OCI-LY7 (cell line): Measurements from ENCODE around the gene MAP3K8.
"Not testable (repeated sequence)": the region's sequence is repeated elsewhere in the genome, so short reads cannot be mapped to it uniquely, and the experiment has no call there.

ENCODE experiments used
- EZH2phosphoT487 ChIP-seq: fragments of 200-600 bp; sonication (generic); IDR thresholded peaks from 2 replicates; pipeline ENCODE4 v1.6.1; 2018; ENCODE audit warnings: low read depth, borderline replicate concordance, mild to moderate bottlenecking, mixed run types, antibody characterized with exemption, low read length, moderate library complexity, mixed read lengths
- TF ChIP-seq, protein P1 (sequence below): fragments of 200-600 bp; sonication (generic); conservative IDR thresholded peaks from 2 replicates; pipeline ENCODE4 v1.5.1; 2014; ENCODE audit warnings: mild to moderate bottlenecking, antibody characterized with exemption, low read length, moderate library complexity, mixed read lengths

DNA sequence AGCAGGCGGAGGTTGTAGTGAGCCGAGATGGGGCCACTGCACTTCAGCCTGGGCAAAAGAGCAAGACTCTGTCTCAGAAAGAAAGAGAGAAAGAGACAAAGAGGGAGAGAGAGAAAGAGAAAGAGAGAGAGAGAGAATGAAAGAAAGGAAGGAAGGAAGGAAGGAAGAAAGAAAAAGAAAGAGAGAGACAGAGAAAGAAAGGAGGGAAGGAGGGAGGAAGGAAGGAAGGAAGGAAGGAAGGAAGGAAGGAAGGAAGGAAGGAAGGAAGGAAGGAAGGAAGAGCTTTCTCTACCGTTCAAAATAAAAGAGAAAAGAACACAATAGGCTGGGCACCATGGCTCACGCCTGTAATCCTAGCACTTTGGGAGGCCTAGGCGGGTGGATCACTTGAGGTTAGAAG is 41.5 kb downstream of the MAP3K8 start:
- TF ChIP-seq, protein P1, sequence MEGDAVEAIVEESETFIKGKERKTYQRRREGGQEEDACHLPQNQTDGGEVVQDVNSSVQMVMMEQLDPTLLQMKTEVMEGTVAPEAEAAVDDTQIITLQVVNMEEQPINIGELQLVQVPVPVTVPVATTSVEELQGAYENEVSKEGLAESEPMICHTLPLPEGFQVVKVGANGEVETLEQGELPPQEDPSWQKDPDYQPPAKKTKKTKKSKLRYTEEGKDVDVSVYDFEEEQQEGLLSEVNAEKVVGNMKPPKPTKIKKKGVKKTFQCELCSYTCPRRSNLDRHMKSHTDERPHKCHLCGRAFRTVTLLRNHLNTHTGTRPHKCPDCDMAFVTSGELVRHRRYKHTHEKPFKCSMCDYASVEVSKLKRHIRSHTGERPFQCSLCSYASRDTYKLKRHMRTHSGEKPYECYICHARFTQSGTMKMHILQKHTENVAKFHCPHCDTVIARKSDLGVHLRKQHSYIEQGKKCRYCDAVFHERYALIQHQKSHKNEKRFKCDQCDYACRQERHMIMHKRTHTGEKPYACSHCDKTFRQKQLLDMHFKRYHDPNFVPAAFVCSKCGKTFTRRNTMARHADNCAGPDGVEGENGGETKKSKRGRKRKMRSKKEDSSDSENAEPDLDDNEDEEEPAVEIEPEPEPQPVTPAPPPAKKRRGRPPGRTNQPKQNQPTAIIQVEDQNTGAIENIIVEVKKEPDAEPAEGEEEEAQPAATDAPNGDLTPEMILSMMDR, result not testable (repeated sequence)
- not testable (repeated sequence) for TF ChIP-seq EZH2phosphoT487
